Mammary epithelial cell (primary cell): ENCODE measurements around the gene CPSF4.

ENCODE experiments used
- EZH2 ChIP-seq: IDR thresholded peaks from 2 replicates; pipeline ENCODE4 v1.6.1; 2012; ENCODE audit warnings: low read length, inconsistent platforms, borderline replicate concordance
- TF ChIP-seq, protein P1 (sequence below), 2 donors: IDR thresholded peaks in 1 of 2; conservative IDR thresholded peaks in 1 of 2; 2 replicates each; pipeline ENCODE4 v1.5.1; 2011 to 2012; ENCODE audit warnings: inconsistent platforms in 2 of 2, low read length in 2 of 2, mild to moderate bottlenecking in 2 of 2, control low read depth in 1 of 2, low read depth in 1 of 2; ENCODE audit not compliant: insufficient read depth in 1 of 2; ENCODE audit errors: extremely low read depth in 1 of 2

GRCh38 chr7:99455874-99456273 lies 17.1 kb downstream of the CPSF4 start:
- TF ChIP-seq, protein P1, sequence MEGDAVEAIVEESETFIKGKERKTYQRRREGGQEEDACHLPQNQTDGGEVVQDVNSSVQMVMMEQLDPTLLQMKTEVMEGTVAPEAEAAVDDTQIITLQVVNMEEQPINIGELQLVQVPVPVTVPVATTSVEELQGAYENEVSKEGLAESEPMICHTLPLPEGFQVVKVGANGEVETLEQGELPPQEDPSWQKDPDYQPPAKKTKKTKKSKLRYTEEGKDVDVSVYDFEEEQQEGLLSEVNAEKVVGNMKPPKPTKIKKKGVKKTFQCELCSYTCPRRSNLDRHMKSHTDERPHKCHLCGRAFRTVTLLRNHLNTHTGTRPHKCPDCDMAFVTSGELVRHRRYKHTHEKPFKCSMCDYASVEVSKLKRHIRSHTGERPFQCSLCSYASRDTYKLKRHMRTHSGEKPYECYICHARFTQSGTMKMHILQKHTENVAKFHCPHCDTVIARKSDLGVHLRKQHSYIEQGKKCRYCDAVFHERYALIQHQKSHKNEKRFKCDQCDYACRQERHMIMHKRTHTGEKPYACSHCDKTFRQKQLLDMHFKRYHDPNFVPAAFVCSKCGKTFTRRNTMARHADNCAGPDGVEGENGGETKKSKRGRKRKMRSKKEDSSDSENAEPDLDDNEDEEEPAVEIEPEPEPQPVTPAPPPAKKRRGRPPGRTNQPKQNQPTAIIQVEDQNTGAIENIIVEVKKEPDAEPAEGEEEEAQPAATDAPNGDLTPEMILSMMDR (conservative IDR thresholded peaks at IDR 0.05 in 1 of 2, IDR thresholded peaks at IDR 0.05 in 1 of 2; ENCODE audit: extremely low read depth in 1 of 2, insufficient read depth in 1 of 2, low read depth in 1 of 2, low read length in 2 of 2), result no peak
- no peak for TF ChIP-seq EZH2
